K562 (cell line): ENCODE data around the gene MRPS35. TPM values are rescaled to one million over a fixed set of nuclear protein-coding genes. Genes with fewer than 3 reads are reported as not detected.

ENCODE experiments used
- C11orf30 ChIP-seq: fragments of 450-650 bp; IDR thresholded peaks from 2 replicates; pipeline ENCODE4 v1.6.1; 2016; ENCODE audit warnings: low read depth, mild to moderate bottlenecking
- CCAR2 ChIP-seq: fragments of 200-400 bp; formaldehyde crosslinking; IDR thresholded peaks from 2 replicates; pipeline ENCODE4 v1.6.1; 2017; ENCODE audit warnings: mild to moderate bottlenecking, low read depth, low read length
- ETV5 ChIP-seq: sonication (generic); formaldehyde crosslinking; IDR thresholded peaks from 2 replicates; pipeline ENCODE4 v1.4.0; 2020; ENCODE audit warnings: low read depth, mild to moderate bottlenecking, missing genetic modification reagents
- FOXA1 ChIP-seq: fragments of 450-650 bp; IDR thresholded peaks from 2 replicates; pipeline ENCODE4 v1.6.1; 2016; ENCODE audit warnings: mild to moderate bottlenecking, borderline replicate concordance
- MAFG ChIP-seq: fragments of 450-650 bp; conservative IDR thresholded peaks from 2 replicates; pipeline ENCODE4 v1.6.1; 2016; ENCODE audit warnings: missing genetic modification characterization, missing compliant biosample characterization
- NFATC3 ChIP-seq: fragments of 450-650 bp; IDR thresholded peaks from 2 replicates; pipeline ENCODE4 v1.6.1; 2017; ENCODE audit warnings: mild to moderate bottlenecking
- PURB ChIP-seq: sonication (generic); formaldehyde crosslinking; IDR thresholded peaks from 2 replicates; pipeline ENCODE4 v1.9.0; 2021; ENCODE audit warnings: low read depth, mild to moderate bottlenecking, missing genetic modification reagents
- RCOR1 ChIP-seq, 2 experiments: IDR thresholded peaks; 2 replicates each; pipeline ENCODE4 v1.6.1; 2012; ENCODE audit warnings: low read depth in 2 of 2, low read length in 2 of 2, borderline replicate concordance in 1 of 2, improper control_type of control experiment in 1 of 2
- RHOXF2B ChIP-seq: fragments of 250-450 bp; sonication (Bioruptor Pico); conservative IDR thresholded peaks from 2 replicates; pipeline ENCODE4 v1.5.1; 2021
- SOX6 ChIP-seq: fragments of 450-650 bp; IDR thresholded peaks from 2 replicates; pipeline ENCODE4 v1.6.1; 2014; ENCODE audit warnings: mild to moderate bottlenecking
- ZNF197 ChIP-seq: fragments of 200-800 bp; sonication (Bioruptor generic); IDR thresholded peaks from 2 replicates; pipeline ENCODE4 v1.6.1; 2016; ENCODE audit warnings: low read depth, missing genetic modification characterization, missing compliant biosample characterization
- ZNF584 ChIP-seq: fragments of 200-800 bp; sonication (Bioruptor generic); IDR thresholded peaks from 2 replicates; pipeline ENCODE4 v1.6.1; 2016; ENCODE audit warnings: low read depth, mild to moderate bottlenecking, missing genetic modification characterization, missing compliant biosample characterization
- ZNF589 ChIP-seq: fragments of 200-800 bp; sonication (Bioruptor generic); IDR thresholded peaks from 2 replicates; pipeline ENCODE4 v1.6.1; 2016; ENCODE audit warnings: low read depth, missing genetic modification characterization, missing compliant biosample characterization
- polyA plus RNA-seq, 8 experiments: library from polyadenylated mRNA; depleted of rRNA in 4 of 8; stranded (reverse) in 5 of 8; unstranded in 3 of 8; fragments of >200 nt; fragmentation: Nextera tagmentation in 2 of 8; fragmentation: Illumina TruSeq in 1 of 8; extraction: Ambion mirVana in 2 of 8; extraction: Trizol in 1 of 8; gene quantifications; 2 replicates each; pipeline versions ENCODE4 v1.2.1 to v1.2.3, GENCODE V29; 2011 to 2014; ENCODE audit warnings: inconsistent platforms in 1 of 8, missing spikeins in 1 of 8
- total RNA-seq, 7 experiments: library from RNA; depleted of rRNA in 6 of 7; stranded (reverse); fragments of >200 nt in 6 of 7; fragmentation: Illumina TruSeq in 2 of 7; extraction: Trizol in 2 of 7; gene quantifications; 2 replicates each; pipeline versions ENCODE4 v1.2.1 to v1.2.3, GENCODE V29; 2011 to 2021; ENCODE audit warnings: low replicate concordance in 1 of 7
- TF ChIP-seq, protein P1 (sequence below): fragments of 250-450 bp; sonication (Bioruptor Pico); IDR thresholded peaks from 2 replicates; pipeline ENCODE4 v1.5.0; 2020; ENCODE audit warnings: mild to moderate bottlenecking
- TF ChIP-seq, protein P2 (sequence below): fragments of 250-450 bp; sonication (Bioruptor Pico); IDR thresholded peaks from 2 replicates; pipeline ENCODE4 v1.4.0; 2020
- TF ChIP-seq, protein P3 (sequence below): sonication (generic); formaldehyde crosslinking; IDR thresholded peaks from 2 replicates; pipeline ENCODE4 v1.8.1; 2022; ENCODE audit warnings: missing genetic modification reagents
- TF ChIP-seq, protein P4 (sequence below), 2 experiments: fragments of 450-650 bp in 1 of 2; sonication (generic) in 1 of 2; formaldehyde crosslinking in 1 of 2; IDR thresholded peaks in 1 of 2; conservative IDR thresholded peaks in 1 of 2; 2 replicates each; pipeline versions ENCODE4 v1.6.1 to v1.8.1; 2016 to 2023; ENCODE audit warnings: mild to moderate bottlenecking in 2 of 2, moderate library complexity in 2 of 2, inconsistent platforms in 1 of 2, missing genetic modification reagents in 1 of 2

Gene MRPS35
- total and polyA plus RNA-seq, 9 of the 15 experiments (the other 6 are each of a cell fraction or from before 2014, with no cell fraction given) = 79.0 to 183 (median 114) TPM

DNA sequence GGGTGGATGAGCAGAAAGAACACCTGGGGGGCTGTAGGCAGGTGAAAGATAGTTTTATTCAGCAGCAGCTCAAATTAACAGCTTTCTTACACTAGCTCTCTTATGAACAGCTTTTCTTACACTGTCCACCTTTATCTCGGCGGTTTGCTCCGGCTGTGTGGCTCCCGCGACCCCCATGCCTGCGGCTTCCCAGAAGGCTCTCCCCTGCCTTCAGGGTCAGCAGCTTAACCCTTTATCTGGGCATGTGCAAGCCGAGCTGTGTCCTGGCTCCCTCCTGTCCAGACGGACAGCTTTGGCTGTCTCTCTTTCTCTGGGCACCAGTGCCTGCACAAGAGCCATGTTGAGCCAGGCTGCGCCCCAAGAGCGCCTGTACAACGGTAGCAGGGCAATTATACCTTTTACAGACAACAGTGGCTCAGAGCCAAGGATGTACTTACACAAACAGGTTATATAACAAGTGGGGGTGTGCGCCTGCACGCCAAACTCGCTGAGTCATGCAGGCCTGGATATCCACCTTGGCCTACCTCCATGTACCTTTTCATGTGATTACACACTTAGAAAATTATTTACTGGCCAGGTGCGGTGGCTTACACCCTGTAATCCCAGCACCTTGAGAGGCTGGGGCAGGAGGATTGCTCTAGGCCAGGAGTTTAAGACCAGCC lies 40.9 kb downstream of the MRPS35 start (continued):
- TF ChIP-seq, protein P1, sequence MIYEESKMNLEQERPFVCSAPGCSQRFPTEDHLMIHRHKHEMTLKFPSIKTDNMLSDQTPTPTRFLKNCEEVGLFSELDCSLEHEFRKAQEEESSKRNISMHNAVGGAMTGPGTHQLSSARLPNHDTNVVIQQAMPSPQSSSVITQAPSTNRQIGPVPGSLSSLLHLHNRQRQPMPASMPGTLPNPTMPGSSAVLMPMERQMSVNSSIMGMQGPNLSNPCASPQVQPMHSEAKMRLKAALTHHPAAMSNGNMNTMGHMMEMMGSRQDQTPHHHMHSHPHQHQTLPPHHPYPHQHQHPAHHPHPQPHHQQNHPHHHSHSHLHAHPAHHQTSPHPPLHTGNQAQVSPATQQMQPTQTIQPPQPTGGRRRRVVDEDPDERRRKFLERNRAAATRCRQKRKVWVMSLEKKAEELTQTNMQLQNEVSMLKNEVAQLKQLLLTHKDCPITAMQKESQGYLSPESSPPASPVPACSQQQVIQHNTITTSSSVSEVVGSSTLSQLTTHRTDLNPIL (CRISPR knock-in tag) = no peak
- TF ChIP-seq MAFG = peak; percentile 88
- peak; percentile 88 for TF ChIP-seq C11orf30
- TF ChIP-seq, protein P2, sequence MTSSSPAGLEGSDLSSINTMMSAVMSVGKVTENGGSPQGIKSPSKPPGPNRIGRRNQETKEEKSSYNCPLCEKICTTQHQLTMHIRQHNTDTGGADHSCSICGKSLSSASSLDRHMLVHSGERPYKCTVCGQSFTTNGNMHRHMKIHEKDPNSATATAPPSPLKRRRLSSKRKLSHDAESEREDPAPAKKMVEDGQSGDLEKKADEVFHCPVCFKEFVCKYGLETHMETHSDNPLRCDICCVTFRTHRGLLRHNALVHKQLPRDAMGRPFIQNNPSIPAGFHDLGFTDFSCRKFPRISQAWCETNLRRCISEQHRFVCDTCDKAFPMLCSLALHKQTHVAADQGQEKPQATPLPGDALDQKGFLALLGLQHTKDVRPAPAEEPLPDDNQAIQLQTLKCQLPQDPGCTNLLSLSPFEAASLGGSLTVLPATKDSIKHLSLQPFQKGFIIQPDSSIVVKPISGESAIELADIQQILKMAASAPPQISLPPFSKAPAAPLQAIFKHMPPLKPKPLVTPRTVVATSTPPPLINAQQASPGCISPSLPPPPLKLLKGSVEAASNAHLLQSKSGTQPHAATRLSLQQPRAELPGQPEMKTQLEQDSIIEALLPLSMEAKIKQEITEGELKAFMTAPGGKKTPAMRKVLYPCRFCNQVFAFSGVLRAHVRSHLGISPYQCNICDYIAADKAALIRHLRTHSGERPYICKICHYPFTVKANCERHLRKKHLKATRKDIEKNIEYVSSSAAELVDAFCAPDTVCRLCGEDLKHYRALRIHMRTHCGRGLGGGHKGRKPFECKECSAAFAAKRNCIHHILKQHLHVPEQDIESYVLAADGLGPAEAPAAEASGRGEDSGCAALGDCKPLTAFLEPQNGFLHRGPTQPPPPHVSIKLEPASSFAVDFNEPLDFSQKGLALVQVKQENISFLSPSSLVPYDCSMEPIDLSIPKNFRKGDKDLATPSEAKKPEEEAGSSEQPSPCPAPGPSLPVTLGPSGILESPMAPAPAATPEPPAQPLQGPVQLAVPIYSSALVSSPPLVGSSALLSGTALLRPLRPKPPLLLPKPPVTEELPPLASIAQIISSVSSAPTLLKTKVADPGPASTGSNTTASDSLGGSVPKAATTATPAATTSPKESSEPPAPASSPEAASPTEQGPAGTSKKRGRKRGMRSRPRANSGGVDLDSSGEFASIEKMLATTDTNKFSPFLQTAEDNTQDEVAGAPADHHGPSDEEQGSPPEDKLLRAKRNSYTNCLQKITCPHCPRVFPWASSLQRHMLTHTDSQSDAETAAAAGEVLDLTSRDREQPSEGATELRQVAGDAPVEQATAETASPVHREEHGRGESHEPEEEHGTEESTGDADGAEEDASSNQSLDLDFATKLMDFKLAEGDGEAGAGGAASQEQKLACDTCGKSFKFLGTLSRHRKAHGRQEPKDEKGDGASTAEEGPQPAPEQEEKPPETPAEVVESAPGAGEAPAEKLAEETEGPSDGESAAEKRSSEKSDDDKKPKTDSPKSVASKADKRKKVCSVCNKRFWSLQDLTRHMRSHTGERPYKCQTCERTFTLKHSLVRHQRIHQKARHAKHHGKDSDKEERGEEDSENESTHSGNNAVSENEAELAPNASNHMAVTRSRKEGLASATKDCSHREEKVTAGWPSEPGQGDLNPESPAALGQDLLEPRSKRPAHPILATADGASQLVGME = no peak
- no peak for TF ChIP-seq PURB (CRISPR knock-in tag)
- TF ChIP-seq RCOR1 (IDR thresholded peaks at IDR 0.05; ENCODE audit: borderline replicate concordance in 1 of 2, low read depth in 2 of 2, low read length in 2 of 2) = 0 out of 4 replicates have a peak, but pooled peaks of 1 of the 2 experiments have one; percentile 11
- TF ChIP-seq ZNF197 = no peak
- no peak for TF ChIP-seq RHOXF2B (CRISPR knock-in tag)
- TF ChIP-seq SOX6 = peak; percentile 54
- TF ChIP-seq FOXA1 = no peak
- no peak for TF ChIP-seq ZNF589
- TF ChIP-seq CCAR2 = no peak
- no peak for TF ChIP-seq ZNF584 (CRISPR knock-in tag)
- TF ChIP-seq, protein P3, sequence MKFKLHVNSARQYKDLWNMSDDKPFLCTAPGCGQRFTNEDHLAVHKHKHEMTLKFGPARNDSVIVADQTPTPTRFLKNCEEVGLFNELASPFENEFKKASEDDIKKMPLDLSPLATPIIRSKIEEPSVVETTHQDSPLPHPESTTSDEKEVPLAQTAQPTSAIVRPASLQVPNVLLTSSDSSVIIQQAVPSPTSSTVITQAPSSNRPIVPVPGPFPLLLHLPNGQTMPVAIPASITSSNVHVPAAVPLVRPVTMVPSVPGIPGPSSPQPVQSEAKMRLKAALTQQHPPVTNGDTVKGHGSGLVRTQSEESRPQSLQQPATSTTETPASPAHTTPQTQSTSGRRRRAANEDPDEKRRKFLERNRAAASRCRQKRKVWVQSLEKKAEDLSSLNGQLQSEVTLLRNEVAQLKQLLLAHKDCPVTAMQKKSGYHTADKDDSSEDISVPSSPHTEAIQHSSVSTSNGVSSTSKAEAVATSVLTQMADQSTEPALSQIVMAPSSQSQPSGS = no peak
- no peak for TF ChIP-seq ETV5 (CRISPR knock-in tag)
- TF ChIP-seq NFATC3 = no peak
- TF ChIP-seq, protein P4, sequence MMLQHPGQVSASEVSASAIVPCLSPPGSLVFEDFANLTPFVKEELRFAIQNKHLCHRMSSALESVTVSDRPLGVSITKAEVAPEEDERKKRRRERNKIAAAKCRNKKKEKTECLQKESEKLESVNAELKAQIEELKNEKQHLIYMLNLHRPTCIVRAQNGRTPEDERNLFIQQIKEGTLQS (IDR thresholded peaks at IDR 0.05) = no peak
- TF ChIP-seq, protein P4 (CRISPR knock-in tag; conservative IDR thresholded peaks at IDR 0.05) = no peak
